DMS153 treated with DMSO at 0.1 percent for 48 hours (cell line): ENCODE results near the gene MTUS2.
"Not testable (repeated sequence)": the region's sequence is repeated elsewhere in the genome, so short reads cannot be mapped to it uniquely, and the experiment has no call there.

Source experiments
- DNase-seq: peaks from one replicate; lab custom pipeline; 2025; ENCODE audit not compliant: unreplicated experiment; lab: John Stamatoyannopoulos, UW

Gene MTUS2

DNA sequence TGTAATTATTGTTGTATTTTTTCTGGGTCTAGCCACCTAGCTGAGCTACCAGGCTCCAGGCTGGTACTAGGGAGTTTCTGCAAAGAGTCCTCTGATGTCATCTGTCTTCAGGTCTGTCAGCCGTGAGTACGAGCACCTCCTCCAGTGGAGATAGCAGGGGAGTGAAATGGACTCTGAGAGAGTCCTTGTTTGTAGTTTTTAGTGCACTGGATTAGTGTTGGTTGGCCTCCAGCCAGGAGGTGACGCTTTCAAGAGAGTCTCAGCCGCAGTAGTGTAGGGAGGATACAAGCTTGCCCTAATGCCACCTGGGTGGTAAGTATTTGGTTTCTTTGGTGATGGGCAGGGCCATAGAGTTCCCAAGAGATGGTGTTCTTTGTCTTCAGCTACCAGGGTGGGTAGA, 390.5 kb downstream of the MTUS2 start:
- no peak for DNase-seq

DNA sequence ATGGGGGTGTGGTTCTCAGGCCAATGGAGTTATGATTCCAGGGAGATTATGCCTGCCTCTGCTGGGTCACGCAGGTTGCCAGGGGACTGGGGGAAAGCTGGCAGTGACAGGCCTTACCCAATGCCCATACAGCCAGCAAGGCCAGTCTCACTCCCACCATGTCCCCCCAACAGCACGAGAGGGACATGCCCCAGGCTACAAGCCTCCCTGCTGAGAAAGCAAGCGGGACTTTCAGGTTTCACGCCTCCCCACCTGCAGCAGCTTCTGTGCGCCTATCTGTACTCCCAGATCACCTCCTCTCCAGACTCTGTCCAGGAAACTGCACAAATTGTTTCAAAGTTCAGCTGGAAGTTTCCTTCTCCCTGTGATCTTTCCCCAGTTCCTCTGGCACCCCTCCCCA, 391.0 kb downstream of the MTUS2 start:
- not testable (repeated sequence) for DNase-seq

DNA sequence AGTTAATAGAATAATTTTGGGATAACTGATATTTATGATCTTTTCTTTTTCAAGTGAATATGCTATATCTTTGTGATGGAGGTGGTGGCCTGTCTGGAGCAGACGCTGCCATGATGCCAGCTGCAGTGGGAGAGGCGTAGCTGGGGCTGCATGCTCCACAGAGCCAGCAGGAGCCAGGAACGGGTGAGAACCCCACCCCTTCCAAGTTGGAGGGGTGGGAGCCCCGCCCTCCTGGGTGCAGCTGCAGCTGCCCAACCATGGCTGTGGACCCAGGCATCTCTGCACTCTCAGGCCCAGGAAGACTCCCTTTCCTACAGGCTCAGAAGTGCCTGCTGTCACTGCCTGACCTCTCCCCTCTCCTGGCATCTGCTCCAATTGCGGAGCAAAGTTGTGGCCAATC, 402.3 kb downstream of the MTUS2 start:
- DNase-seq, result no peak

DNA sequence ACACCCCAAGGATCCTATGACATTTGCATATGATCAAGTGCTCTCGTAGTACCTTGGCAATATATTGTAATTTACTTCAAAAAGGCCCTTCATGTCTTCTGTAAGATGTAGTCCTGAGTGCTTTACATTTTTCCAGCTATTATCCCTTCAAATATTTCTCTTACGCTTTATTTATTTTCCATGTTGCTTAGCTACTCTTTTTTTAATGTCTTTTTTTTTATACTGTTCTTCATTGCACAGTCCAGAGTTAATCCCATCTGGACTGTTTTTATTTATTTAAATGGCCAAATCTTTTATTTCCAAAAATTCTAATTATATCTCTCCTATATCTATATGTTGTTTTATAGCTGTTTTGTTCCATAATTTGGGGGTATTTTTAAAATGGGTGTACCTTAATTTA, 404.1 kb downstream of the MTUS2 start:
- no peak for DNase-seq

DNA sequence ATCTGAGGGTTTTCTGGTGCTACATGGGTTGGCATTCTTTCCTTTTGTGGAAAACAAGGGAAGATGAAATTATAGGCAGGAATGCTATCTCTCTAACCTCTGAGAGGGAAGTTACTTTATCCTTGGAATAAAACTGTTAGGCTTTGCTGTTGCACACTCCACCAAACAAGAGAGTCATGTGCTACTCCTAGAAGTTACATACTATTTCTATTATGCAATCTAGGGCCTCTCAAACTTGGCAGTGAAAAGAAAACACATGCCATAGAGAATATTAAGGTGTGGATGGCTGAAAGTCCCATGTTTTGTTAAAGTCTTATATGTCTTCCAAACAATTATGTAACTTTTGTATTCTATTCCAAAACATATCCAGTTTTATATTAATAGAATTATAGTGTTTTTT, 407.4 kb downstream of the MTUS2 start:
- DNase-seq, result no peak

DNA sequence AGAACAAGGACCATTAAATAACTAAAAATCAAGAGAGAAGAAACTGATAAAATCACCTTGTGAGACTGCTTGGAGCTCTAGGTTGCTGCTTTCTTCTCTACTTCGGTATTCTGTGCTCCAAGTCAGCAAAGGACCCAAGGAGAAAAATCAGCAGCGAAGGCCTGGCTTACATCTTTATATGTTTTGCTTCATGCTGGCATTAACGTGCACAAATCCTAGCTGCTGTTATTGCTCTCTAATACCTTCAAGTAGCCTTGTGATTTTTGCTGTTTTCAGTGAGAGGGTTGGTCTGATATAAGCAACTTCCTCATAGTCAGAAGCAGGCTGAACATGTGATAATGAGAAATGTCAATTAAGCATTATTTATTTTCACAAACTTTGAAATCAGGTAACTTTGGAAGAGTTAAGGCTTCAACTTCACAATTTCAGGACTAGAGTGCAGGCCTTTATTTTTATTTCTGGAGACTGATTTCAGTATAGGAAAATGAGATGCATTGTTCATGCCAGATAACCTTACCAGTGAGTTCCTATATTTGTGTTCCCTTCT, 410.2 kb downstream of the MTUS2 start:
- DNase-seq, result no peak

DNA sequence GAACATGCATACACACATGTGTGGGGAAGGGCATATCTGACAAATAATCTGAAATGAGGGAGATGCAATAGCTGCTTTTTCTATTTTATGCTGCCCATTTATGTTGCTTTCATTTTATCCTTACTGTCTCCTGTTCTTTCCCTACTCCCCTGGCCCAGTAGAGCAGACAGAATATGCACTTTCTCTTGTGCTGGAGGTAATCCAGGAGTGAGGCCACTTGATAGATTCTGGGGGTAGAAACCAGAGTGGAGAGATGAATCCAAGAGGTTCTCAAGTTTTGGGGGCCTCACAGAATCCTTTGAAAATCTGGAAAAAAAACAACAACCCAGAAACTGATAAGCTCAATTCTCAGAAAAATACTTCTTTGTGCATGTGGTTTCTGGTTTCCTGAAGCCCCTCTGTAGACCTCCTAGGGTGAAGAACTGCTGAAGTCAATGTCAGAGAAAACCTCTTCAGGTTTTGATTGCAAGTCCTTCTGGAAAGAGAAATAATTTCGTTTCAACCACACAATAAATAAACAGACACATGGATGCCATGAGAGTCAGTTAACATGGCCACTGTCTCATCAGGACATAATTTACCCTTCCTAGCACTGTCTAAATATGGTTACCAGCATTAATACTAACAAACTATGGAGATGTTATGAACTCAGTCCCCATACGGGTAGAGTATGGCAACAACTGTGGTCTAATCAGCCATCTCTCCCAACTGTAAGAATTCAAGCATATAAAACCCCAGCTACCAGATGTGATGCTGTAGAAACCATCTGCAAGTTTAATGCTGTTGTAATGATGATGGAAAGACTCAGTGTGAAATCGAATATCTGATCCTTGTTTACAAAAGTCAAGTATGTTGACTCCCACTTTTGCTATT, 419.8 kb downstream of the MTUS2 start:
- no peak for DNase-seq

DNA sequence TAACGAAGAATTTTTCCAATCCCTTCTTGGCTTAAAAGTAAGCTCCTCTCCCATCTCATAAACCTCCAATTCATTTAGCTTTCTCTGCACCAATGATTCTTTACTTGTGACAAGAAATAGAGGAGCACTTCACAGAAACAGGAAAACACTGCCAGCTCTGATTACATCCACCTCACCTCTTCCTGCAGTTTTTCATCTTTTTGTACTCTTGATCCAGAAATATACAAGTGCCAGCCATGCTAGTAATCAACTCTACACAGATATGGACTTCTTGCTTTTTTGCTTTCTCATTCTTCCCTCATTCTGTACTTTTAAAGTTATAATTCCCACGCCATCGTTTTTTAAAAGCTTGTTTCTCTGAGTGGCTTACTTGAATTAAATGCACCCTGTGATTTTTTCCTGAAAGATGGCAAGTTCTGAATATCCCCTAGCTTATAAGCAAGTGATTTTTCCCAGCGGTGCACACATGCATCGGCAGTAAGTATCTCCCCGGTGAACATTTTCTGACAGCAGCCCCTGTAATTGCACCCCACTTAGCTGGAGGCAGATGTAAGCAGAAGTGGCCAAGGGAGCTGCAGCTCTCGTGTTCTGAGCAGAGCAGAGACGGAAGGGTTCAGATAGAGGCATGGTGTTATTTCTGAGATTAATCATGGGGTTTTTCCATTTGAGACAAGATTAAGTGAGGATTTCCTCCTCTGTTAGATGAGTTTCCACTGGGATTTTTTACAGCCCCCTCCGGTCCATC, 434.7 kb downstream of the MTUS2 start:
- DNase-seq, result no peak

DNA sequence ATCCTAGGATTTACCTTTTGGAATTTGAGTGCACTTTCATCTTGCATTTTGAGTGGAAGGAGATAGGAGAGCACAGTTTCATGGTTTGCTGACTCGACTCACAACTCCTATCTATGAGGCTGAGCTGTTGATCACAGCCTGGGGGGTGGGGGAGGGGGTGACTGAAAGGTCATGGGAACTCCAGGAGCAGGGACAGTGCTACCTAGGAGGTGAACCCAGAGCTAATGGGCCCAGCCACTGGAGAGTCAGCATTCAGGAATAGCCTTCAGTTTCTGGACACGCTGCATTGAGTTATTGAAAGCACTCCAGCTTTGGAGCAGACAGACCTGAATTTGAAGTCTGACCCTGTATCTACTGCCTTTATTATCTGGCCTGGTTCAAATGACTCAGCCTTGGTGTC, 435.4 kb downstream of the MTUS2 start:
- DNase-seq, result no peak

DNA sequence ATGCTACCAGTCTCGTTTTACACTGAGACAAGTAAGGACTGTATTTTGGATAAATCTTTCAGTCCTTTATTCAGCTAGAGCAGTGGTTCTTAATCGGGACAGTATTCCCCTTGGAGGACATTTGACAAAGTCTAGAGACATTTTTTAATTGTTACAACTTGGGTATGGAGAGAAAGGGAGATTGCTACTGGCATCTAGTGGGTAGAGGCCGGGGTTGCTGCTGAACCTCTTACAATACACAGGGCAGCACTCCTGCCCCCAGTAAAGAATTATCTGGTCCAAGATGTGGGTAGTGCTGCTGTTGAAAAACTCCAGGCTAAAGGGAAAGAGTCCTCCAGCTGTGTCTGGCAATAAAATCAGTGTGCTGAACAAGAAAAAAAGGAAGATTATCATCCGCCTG, 440.5 kb downstream of the MTUS2 start:
- DNase-seq, result no peak

DNA sequence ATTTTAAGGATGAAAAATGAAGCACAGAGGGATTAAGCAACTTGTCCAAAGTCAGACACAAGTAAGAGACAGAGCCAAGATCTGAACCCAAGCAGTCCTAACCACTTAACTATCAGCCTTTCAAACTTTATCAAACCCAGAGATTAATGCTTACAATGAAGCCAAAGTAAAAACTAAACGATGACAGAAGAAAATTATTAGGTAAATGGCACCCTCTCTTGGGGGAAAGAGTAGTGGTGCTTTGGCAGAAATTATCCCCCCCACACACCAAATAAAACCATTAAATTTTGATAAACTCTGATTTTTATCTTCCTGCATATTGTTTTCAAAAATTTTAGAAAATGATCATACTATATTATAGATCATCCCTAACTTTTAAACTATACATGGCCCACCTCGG, 446.1 kb downstream of the MTUS2 start:
- DNase-seq, result no peak

DNA sequence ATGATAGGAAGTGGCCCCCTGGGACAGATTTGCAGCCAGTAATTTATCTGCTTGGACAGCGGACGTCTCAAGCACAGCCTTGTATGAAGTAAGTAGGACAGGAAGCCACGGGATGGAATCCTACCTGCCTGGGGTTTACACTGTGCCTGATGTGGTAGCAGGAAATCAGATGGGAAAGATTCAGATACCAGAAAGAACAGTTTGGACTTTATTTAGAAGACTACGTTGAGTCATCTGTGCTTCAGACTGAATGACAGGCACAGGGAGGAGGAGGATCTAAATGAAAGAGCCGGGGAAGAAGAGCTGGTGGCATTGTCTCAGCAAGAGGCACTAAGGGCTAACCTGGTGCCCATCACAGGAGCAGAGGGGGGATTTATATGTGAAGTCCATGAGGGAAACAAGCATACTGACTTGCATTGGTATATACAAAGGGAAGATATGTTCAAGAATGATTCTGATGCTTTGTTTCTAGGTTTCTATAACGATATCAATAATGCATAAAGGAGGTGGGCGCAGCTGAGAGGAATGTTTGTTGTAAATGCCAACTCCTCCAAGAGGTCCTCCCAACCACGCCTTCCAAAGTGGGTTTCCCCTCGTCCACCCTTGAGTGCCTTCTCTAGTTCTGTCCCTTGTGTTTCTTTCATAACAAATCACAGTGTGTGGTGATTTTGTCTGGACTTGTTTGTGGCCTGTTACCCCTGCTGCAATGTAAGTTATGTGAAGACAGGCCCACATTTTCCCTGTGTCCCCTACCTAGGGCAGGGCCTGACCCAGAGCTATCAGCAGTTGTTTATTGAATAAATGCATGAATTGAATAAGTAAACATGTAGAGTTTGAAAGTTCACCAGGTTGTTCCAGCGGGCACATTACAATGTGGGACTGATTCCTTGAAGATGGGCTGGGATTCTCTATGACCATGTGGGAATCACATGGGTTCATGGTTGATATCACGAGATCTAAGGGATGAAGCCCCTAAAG, 446.9 kb downstream of the MTUS2 start:
- no peak for DNase-seq

DNA sequence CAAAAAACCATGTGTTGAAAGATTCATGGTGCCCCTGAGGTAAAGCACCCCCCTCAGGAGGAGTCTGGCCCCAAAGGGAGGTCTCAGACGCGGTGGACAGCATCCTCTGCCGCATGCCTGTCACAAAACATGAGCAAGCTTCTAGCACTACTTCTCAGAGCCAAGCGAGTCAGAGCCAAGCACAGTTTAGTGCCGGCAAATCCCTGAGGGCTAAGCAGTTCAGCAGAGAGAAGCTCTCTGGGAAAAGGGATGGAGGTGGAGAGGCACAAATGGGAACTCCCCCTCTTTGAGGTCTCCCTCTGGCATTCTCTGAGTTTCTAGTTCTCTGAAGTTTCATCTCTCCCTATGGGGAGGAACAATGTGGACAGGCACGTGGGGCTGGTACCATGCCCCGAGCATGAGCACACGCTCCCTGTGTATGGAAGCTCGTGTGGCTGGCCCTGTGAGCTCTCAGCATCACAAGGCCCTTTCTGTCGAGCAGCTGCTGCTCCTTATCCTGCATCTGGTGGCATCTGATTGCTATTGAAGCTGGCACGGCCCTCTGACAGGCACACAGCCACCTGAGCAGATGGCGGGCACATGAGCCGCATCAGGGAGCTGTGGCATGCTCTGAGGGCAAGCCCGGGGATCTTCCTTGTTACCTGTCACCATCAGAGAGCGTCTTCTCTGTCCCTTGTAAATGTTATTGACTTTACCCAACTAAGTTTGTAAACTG, 450.3 kb downstream of the MTUS2 start:
- DNase-seq, result no peak

DNA sequence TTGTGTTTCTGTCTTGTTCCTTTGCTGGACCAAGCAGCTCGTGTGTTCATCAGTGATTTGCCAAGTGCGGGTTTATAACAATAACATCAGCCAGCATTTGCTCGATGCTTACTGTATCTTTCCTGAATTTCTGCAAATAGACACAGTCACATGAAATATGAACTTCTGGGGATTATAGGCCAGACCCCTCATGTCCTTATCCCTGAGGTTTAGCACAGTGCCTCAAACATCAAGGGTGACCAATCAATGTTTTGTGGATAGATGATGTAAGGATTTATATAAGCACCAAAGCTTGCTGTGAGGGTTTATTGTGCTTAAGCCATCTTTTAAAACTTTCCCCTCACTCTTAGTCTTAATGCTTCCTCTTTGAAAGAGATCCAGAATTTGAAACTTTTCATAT, 451.5 kb downstream of the MTUS2 start:
- DNase-seq, result no peak

DNA sequence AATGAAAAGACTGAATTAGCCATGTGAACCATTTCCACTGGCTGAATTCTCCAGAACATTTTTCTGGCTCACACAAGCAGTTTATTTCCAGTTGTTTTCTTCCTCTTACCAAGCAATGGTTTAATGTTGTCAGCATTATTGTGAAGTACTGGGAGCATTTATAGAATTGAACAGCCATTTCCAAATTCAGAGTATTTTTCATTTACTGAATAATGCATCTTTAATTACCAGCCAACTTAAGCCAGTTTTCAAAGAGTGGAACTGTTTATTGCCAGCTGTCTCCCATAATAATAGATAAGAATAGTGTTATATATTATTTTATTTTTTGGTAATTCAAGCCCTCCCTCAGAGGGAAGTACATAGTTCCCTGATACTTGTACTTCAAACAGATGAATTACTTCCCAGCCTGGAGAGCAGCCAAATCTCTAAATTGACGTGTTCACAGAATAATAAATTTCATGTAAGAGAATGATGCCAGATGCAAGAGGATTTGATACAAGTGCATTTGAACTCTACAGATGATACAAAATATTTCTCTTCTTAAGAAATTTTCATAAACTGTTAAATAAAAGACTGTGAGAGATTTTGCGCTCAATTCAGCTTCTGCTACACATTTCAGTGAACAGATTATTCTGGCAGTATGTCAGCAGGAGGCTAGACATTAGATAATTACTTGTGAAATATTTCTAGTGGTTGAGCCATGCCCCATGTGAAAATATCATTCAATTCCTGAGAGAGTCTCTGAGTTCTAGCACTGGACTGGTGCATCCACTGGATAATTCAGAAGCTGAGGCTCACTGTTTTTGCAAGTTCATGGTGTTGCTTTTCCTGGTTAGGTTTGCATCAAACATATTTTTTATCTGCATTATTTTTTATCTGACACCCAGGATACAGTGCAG, 459.5 kb downstream of the MTUS2 start:
- no peak for DNase-seq

DNA sequence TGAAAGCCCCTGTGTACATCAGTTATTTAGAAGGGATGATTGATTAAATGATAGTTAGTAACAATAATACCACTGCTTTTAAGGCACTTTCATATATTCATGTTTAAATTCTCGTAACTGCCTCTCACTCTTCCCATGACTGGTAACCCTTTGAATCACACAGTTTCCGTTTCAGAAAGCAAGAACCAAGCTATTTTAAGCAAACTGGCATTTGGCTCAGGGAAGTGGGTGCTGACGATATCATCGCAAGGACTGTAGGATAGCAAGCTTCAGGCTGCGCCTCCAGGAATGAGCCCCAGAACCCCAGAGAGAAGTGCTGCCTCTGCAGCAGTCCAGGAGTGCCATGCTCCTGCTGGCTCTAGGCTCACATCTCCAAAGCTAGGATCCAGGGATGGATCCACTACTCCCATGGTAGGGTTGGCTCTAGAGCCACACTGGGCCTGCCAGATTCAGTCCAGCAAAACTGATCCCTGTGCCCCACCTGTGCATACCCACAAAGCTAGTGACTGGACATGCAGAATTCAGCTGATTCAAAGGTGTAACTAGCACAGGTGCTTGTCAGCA, 461.9 kb downstream of the MTUS2 start:
- no peak for DNase-seq

DNA sequence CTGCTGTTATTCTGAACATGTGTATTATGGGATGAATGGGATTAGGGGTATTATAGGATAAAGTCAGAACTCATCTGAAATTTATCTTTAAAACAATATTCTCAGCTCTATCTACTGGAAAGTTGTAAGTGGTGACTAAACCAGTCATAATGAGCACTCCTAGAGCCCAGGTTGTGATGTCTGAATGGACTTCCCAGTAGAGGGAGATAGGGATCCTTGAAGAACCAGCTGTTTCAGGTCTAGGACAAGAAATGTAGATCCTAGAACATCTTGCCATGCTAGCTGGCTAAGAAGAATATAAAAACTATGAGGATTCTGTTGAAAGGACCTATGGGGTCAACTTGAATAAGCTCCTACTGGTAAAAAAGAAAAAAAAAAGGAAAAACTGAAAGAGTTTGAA, 464.6 kb downstream of the MTUS2 start:
- no peak for DNase-seq

DNA sequence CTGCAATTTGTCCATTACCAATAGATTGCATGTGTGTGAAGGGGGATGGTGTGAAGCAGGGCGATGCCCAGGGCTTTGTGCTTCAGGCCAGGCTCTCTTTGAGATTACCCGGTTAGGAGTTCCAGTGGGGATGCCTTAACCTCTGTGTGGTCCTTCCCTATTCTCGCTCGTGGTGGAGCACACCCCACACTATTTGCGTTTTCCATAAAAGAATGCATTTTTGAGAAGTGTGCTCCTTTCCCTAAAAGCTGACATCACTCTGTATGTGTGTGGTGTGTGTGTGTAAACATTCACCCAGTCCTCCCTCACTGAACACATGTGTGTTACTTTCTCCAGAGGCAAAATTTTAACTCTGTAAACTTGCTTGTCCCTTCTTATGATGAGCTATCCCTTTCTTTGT, 467.1 kb downstream of the MTUS2 start:
- DNase-seq, result no peak

DNA sequence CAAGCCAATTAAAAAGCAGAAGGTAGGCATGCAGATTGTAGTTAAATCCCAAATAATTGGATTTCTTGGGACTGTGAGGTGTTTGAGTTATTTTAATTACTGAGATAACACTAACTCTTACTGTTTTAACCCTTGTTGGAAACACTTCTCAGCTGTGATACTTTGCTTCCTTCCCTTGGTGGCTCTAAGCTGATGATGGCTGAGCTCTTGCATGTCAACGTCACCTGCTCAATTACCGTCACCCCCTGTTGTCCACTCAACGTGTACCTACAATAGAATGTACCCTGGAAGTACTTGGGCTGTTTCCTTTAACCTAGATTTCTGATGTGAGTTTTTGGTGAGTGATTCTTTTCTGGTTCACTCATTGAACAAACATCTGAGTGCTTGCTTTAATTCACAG, 471.9 kb downstream of the MTUS2 start:
- DNase-seq, result no peak
